HepG2 (cell line): ENCODE results near the gene BMP2K. TPM values are rescaled to one million over a fixed set of nuclear protein-coding genes. Genes with fewer than 3 reads are reported as not detected.
A peak's percentile ranks its signal among the peaks of the same experiment; 100 is the strongest.

Source experiments
- ARID5B ChIP-seq: IDR thresholded peaks from 2 replicates; pipeline ENCODE4 v1.4.0; 2020; ENCODE audit warnings: mild to moderate bottlenecking, missing genetic modification reagents
- ASH2L ChIP-seq: fragments of 300-600, 200-600 bp; sonication (generic); IDR thresholded peaks from 2 replicates; pipeline ENCODE4 v1.7.0; 2017; ENCODE audit warnings: low read depth, mild to moderate bottlenecking, moderate library complexity, mixed read lengths, low read length; ENCODE audit not compliant: insufficient read length
- DMAP1 ChIP-seq: IDR thresholded peaks from 2 replicates; pipeline ENCODE4 v1.6.1; 2016
- GATAD2A ChIP-seq: IDR thresholded peaks from 2 replicates; pipeline ENCODE4 v1.6.1; 2016
- HIVEP1 ChIP-seq: sonication (generic); formaldehyde crosslinking; IDR thresholded peaks from 2 replicates; pipeline ENCODE4 v1.4.0; 2020; ENCODE audit warnings: mild to moderate bottlenecking, missing genetic modification reagents
- JARID2 ChIP-seq: sonication (generic); formaldehyde crosslinking; IDR thresholded peaks from 2 replicates; pipeline ENCODE4 v1.8.1; 2023; ENCODE audit warnings: missing genetic modification reagents, inconsistent platforms; ENCODE audit not compliant: insufficient replicate concordance
- SAP130 ChIP-seq: IDR thresholded peaks from 2 replicates; pipeline ENCODE4 v1.6.1; 2016; ENCODE audit warnings: low read depth
- TAF1 ChIP-seq: sonication (generic); formaldehyde crosslinking; IDR thresholded peaks from 2 replicates; pipeline ENCODE4 v1.4.0; 2020; ENCODE audit warnings: missing genetic modification reagents
- TFAP4 ChIP-seq: sonication (generic); IDR thresholded peaks from 2 replicates; pipeline ENCODE4 v1.6.1; 2016; ENCODE audit warnings: low read depth, borderline replicate concordance
- UBTF ChIP-seq: sonication (generic); formaldehyde crosslinking; IDR thresholded peaks from 2 replicates; pipeline ENCODE4 v1.4.0; 2020; ENCODE audit warnings: mild to moderate bottlenecking, missing genetic modification reagents
- ZBED4 ChIP-seq: sonication (generic); formaldehyde crosslinking; IDR thresholded peaks from 2 replicates; pipeline ENCODE4 v1.4.0; 2020; ENCODE audit warnings: missing genetic modification reagents, borderline replicate concordance
- ZNF138 ChIP-seq: sonication (generic); formaldehyde crosslinking; IDR thresholded peaks from 2 replicates; pipeline ENCODE4 v1.5.0; 2020; ENCODE audit warnings: mild to moderate bottlenecking, low read depth, missing genetic modification reagents
- ZNF337 ChIP-seq: sonication (generic); formaldehyde crosslinking; IDR thresholded peaks from 2 replicates; pipeline ENCODE4 v1.5.1; 2020; ENCODE audit warnings: missing genetic modification reagents, low read depth, mild to moderate bottlenecking, borderline replicate concordance
- ZNF430 ChIP-seq: sonication (generic); formaldehyde crosslinking; IDR thresholded peaks from 2 replicates; pipeline ENCODE4 v1.9.0; 2021; ENCODE audit warnings: mild to moderate bottlenecking, missing genetic modification reagents
- ZNF563 ChIP-seq: sonication (generic); formaldehyde crosslinking; IDR thresholded peaks from 2 replicates; pipeline ENCODE4 v1.8.0; 2022; ENCODE audit warnings: mild to moderate bottlenecking, moderate library complexity, missing genetic modification reagents
- ZNF567 ChIP-seq: sonication (generic); formaldehyde crosslinking; IDR thresholded peaks from 2 replicates; pipeline ENCODE4 v1.8.1; 2023; ENCODE audit warnings: mild to moderate bottlenecking, missing genetic modification reagents, borderline replicate concordance
- ZNF883 ChIP-seq: sonication (generic); formaldehyde crosslinking; IDR thresholded peaks from 2 replicates; pipeline ENCODE4 v1.5.1; 2020; ENCODE audit warnings: mild to moderate bottlenecking, missing genetic modification reagents; ENCODE audit errors: not compliant biosample characterization
- polyA plus RNA-seq, 8 experiments: library from polyadenylated mRNA; depleted of rRNA in 3 of 8; stranded (reverse) in 7 of 8; unstranded in 1 of 8; fragments of >200 nt; fragmentation: Illumina TruSeq in 4 of 8; extraction: Trizol in 4 of 8; gene quantifications; 2 replicates each; pipeline versions ENCODE4 v1.2.1 to v1.2.3, GENCODE V29; 2011 to 2016; ENCODE audit warnings: low read depth in 4 of 8, missing spikeins in 1 of 8, mixed read lengths in 1 of 8; ENCODE audit not compliant: insufficient read depth in 1 of 8
- total RNA-seq, 5 experiments: library from RNA; depleted of rRNA; stranded (reverse); fragments of >200 nt; fragmentation: Illumina TruSeq; extraction: Trizol; gene quantifications; 2 replicates each; pipeline ENCODE4 v1.2.3, GENCODE V29; 2016; ENCODE audit warnings: low read depth in 1 of 5

Gene BMP2K
- total and polyA plus RNA-seq, 2 of the 13 experiments (the other 11 are each of a cell fraction or from before 2014, with no cell fraction given): 8.6 to 15.2 TPM

GRCh38 chr4:78776729-78777575 is 802 bp downstream of the BMP2K start (continued):
- TF ChIP-seq ARID5B (CRISPR knock-in tag) (0 out of 2 replicates have a peak, but pooled peaks have one; percentile 7), ZNF883 (CRISPR knock-in tag) (no peak), TAF1 (CRISPR knock-in tag) (0 out of 2 replicates have a peak, but pooled peaks have one; percentile 18), JARID2 (CRISPR knock-in tag) (no peak), ZBED4 (CRISPR knock-in tag) (0 out of 2 replicates have a peak, but pooled peaks have one; percentile 54), GATAD2A (CRISPR knock-in tag) (peak; percentile 34; the same call in 1 of the 2 replicates), ZNF138 (CRISPR knock-in tag) (0 out of 2 replicates have a peak, but pooled peaks have one; percentile 5), ZNF563 (CRISPR knock-in tag) (peak; percentile 15; the same call in 1 of the 2 replicates), UBTF (CRISPR knock-in tag) (peak; percentile 39), HIVEP1 (CRISPR knock-in tag) (no peak), ZNF567 (CRISPR knock-in tag) (no peak), DMAP1 (CRISPR knock-in tag) (peak; percentile 31; the same call in 1 of the 2 replicates), SAP130 (CRISPR knock-in tag) (peak; percentile 74), ZNF337 (CRISPR knock-in tag) (no peak), ZNF430 (peak; percentile 19; the same call in 1 of the 2 replicates), TFAP4 (peak; percentile 74; the same call in 1 of the 2 replicates), ASH2L (peak; percentile 70)
